Stimulated activated CD4-positive, alpha-beta T cell treated with anti-CD3 and anti-CD28 coated beads, TNF-alpha, amount 100 ng/mL, for 24 hours (primary cell): ENCODE results near the gene XRN1.
"Not testable (repeated sequence)": the region's sequence is repeated elsewhere in the genome, so short reads cannot be mapped to it uniquely, and the experiment has no call there.

Experiments
- DNase-seq, 3 experiments: peaks; one replicate each; pipeline ENCODE4 v3.0.0-alpha.2; 2020; ENCODE audit warnings: low read depth in 3 of 3

The XRN1 gene

DNA sequence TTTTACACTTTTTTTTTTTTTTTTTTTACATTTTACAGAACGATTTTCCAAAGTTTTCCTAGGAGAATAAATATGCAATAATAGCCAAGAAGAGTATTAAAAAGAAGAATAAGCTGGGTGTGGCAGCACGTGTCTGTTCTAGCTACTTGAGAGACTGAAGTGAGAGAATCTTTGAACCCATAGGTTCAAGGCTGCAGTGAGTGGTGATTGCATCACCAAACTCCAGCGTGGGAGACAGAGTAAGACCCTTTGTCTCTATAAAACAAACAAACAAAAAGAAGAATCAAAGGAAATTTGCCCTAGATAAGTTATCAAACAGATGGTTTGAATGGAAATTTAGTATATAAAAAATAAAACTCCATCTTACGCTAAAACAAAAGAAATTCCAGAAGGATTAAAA lies 13.3 kb downstream of the XRN1 start:
- DNase-seq = no peak

DNA sequence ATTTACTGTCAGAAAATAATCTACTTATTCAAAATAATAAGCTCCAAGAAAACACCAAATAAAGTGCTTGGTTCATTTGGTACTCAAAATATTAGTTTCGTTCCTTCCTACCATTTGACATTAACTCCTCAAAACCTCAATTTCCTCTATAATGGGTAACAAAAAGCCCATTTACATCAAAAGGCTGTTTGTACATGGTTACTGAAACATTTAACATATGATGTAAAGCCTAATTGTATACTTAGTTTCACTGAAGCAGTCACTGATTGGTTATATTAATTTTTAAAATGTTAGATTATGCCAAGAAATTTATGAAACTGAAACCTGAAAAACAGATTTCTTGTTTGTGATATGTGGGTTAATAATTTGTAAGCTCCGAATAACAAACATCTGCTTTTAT lies 14.7 kb downstream of the XRN1 start:
- no peak for DNase-seq

DNA sequence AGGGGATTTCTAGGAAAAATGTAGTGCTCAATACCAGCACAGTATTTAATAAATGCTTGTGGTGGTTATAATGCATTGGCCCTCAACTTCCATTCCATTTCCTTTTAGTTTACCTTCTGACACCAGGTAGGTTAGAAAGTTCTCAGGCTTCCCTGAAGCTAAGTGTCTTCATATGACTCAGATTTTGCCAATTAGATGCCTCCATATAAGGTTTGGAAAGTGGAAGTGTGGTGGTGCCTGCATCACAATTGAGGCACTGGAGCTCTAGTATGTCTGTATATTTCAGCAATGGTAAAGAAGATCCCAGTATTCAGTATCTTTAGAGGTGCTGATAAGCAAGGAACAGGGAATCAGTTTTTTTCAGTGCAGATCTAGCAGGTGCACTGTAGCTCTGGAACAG lies 18.3 kb downstream of the XRN1 start:
- DNase-seq = no peak

DNA sequence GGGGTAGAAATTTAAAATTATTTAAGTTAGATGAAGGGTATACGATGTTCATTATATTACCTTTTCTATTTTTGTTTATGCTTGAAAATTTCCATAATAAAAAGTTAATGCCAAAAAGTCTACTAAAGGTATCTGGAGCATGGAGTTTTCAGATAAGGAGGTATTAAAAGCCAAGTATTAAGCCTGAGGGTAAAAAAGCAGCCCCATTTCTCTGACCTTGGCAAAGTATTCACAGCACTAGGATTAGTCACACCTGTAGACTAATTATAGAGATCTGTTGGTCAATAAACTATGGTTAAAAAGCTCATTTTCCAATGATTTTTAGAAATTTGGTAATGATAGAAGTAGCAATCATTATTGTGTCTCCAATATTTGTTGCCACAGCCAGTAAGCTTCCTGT lies 23.1 kb downstream of the XRN1 start:
- no peak for DNase-seq

DNA sequence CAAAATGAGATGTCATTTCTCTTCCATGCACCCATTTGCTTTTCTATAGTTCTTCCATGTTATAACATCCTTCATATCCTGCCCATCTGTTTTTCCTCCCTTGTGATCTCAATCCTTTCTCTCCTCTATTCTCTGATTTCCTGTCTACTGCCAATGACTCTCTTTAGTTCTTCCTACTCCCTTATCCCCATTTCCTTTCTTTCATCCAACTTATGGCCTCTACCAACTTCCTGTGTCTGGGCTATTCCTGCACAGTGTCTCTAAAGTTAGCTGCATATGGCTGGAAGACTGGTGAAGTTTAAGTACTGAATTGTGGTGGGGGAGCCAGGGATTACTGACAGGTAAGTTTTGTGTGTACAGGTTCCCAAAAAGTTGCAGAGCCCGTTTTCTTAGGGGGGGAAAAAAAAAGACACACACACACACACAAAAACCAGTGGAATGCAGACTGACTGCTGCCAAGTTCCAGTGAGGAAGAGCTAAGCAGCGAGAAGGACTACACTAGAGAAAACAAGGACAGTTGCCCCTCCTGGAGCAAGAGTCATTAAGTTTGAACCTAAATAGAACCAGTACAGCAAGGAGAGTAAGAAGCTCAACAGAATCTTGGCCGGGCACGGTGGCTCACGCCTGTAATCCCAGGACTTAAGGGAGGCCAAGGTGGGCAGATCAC lies 28.8 kb downstream of the XRN1 start:
- DNase-seq = no peak

DNA sequence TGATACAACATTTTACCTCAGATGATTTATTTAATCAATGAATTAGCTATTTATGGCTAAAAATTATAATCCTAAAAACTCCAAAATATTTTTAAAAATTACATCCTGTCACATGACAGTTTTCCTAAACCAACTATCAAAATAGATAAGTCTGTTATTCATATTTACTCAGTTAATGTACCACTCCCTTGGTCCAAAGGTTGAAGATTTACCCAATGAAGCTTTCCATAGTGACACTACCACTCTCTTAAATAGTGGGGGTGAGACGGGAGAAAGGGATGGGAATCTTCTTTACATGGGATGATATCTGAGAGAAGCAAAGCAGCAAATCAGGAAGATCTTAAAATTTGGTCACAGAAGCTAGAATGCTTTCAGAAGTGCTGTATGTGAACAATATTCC lies 30.5 kb downstream of the XRN1 start:
- no peak for DNase-seq

DNA sequence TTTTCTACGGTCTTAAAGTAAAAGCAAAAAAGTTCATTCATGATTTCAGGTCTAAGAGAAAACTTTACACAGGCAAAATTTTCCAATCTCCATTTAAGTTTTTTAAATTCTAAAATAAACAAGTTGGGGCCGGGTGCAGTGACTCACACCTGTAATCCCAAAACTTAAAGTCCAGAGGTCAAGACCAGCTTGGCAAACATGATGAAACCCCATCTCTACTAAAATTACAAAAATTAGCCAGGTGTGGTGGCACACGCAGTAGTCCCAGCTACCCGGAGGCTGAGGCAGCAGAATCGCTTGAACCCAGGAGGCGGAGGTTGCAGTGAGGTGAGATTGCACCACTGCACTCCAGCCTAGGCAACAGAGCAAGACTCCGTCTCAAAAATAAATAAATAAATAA lies 47.3 kb downstream of the XRN1 start:
- DNase-seq = not testable (repeated sequence)

DNA sequence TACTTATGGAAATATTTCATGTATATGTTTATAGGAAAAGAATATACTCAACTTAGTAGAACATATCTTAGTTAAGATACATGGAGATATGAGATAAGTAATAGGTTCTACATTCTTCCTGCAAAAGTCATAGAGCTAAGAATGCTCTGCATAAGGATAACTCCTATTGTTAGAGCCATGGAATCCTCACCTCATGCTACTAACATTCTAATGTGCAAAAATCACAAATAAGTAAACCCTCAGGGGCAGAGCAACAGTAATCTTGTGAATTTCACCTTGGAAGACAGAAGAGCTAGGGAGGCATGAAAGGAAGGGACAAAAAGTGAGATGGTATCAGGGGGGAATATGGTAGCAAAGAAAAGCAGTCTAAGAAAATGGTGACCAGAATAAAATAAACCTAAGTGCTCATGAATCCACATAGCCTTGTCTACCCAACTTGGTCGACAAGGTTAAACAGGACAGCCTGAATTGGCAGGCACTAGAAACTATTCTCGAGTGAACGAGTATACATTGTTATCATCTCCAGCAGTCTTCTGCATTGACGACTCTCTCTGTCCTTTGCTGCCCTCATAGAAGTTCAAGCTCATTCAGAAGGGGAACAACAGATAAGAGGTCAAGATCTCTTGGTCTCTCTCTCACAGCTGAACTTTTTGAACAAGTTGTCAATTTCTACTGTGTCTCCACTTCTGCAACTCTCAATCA lies 52.8 kb downstream of the XRN1 start:
- no peak for DNase-seq

DNA sequence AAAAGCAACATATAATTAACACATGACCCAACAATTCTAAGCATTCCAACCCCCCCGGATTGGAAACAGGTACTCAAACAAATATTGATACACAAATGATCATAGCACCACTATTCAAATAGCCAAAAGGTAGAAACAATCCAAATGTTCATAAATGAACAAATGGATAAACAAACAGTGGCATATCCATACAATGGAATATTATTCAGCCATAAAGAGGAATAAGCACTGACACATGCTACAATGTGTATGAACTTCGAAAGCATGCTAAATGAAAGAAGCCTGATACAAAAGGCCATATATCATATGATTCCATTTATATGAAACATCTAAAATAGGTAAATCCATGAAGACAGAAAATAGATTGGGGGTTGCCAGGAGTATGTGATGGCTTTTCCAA lies 62.8 kb downstream of the XRN1 start:
- DNase-seq = no peak

DNA sequence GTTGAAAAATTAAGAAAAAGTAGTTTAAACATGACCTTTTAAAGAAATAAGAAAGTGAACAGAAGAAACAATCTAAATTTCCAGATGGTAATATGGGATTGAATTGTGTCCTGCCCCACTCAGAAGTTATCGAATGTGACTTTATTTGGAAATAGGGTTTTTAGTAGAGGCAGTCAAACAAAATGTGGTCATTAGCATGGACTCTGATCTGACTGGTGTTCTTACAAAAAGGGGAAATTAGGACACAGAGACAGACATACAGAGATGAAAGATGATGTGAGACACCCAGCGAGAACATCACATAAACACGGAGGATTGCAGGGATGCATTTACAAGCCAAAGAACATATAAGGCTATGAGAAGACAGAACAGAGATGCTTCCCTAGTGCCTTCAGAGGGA lies 73.2 kb downstream of the XRN1 start:
- no peak for DNase-seq

DNA sequence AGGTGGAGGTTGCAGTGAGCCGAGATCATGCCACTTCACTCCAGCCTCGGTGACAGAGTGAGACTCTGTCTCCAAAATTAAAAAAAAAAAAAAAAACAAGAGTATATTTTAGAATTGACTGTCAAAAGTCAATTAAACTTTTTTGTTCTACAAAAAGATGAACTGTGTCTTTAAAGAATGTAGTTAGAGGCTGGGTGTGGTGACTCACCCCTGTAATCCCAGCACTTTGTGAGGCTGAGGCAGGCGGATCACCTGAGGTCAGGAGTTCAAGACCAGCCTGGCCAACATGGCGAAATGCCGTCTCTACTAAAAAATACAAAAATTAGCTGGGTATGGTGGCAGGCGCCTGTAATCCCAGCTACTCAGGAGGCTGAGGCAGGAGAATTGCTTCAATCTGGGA lies 78.3 kb downstream of the XRN1 start:
- DNase-seq = not testable (repeated sequence)

DNA sequence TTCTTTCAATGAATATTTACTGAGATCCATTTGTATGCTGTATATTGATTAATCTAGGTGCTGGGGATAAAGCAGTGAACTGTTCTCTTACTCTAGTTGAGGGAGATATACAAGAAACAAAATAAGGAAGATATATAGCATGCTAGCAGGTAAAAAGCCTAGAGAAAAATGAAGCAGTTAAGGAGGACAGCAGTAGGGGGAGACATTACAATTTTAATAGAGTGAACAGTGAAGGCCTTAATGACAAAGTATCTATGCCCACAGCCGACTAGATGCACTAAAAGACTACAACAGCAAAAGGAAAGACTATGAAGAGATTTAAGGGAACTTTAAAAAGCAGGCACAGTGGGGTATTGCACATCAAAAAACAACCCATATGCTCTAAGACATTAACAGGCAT lies 81.4 kb downstream of the XRN1 start:
- DNase-seq = no peak

DNA sequence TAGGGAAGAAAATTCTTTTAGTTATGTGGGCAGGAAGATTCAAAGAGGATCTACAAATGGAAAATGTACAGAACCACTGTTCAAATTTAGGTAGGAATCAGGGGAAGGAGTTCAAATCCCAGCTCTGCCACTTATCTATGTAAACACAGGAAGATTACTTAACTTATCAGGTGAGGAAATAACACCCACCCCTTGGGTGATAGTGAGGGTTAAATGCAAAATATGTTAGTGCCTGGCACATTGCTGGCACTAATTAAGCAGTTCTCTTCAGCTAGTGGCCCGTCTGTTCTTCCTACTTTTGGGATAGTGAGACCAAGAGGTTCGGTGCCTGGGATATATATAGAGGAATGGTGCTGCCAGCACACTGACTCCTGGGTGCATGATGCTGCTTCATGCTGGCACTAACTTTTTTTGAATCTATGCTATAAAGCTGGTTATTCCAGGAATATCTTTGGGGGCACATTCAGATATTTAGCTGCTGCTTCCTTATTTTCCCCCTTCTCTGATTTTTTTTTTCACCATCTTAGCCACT lies 83.8 kb downstream of the XRN1 start:
- DNase-seq = no peak

DNA sequence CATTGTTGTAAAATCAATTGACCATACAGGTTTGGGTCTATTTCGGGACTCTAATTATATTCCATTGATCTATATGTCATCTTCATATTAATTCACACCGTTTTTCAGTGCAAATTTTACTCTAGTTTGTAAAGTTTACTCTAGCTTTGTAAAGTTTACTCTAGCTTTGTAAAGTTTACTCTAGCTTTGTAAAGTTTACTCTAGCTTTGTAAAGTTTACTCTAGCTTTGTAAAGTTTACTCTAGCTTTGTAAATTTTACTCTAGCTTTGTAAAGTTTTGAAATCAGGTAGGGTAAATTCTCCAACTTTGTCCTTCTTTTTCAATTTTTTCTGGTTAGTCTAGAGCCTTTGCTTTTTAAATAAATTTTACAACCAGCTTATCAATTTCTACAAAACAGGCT lies 84.4 kb downstream of the XRN1 start:
- DNase-seq = not testable (repeated sequence)

DNA sequence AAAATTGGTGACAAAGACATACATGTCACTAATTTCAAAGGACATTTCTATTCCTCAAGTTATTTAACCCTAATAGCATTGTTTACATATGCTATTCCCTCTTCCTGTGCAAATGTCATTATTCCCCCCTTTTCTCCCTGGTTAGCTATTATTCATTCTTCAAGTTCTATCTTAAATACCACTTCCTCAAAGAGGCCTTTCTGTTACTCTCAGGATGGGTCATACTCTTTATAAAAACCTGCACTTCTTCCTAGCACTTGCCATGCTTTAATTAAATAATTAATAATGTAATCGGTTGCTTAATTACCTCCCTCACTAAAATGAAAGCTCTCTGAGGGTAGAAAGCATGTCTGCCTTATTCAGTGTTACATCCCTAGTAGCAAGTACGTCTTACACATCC lies 88.5 kb downstream of the XRN1 start:
- no peak for DNase-seq

DNA sequence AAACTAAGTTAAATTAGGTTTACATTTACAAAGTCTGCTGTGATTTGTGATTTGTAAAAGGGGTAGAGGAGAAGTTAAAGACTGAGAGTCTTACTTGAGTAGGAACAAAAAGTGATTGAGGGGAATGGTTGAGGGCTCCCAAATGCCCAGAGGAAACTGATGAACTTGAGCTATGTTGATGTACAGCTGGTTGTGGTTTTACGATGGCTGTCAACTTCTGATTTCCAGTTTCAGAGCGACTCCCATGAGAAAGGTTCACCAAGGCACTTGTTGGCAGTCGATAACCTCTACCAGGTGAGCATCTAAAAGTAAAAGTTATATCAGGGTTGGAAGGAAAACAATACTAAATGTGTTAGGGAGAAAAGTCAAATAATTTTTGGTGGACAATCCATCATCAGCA lies 91.0 kb downstream of the XRN1 start:
- DNase-seq = no peak

DNA sequence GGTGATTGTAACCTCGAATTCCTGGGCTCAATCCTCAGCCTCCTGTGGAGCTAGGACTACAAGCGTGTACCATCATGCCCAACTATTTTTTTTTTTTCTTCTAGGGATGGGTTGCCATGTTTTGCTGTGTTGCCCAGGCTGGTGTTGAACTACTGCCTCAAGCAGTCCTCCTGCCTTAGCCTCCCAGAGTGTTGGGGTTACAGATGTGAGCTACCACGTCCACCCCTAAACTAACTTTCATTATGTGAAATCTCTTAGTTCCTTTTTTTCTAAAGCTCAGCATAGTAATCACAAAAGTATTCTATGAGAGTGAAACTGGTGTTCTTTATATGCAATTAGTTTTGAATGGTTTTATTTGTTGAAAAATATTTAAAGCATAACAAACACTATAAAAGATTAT lies 92.1 kb downstream of the XRN1 start:
- no peak for DNase-seq

DNA sequence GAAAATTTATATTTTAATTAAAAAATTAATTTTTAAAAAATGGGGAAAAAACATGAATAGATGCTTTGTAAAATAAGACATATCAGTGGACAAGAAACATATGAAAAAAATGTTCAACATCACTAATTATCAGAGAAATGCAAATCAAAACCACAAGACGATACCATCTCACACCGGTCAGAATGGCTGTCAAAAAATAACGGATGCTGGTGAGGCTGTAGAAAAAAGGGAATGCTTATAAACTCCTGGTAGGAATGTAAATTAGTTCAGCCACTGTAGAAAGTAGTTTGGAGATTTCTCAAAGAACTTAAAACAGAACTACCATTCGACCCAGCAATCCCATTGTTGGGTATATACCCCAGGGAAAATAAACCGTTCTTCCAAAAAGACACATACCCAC lies 93.8 kb downstream of the XRN1 start:
- DNase-seq = no peak

DNA sequence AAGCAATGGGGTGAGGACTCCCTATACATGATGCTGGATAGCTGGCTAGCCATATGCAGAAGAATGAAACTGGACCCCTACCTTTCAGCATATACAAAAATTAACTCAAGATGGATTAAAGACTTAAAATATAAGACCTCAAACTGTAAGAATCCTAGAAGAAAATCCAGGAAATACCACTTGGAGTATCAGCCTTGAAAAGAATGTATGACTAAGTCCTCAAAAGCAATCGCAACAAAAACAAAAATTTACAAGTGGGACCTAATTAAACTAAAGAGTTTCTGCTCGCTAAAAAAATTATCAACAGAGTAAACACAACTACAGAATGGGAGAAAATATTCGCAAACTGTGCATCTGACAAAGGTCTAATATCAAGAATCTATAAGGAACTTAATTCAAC lies 94.3 kb downstream of the XRN1 start:
- no peak for DNase-seq

DNA sequence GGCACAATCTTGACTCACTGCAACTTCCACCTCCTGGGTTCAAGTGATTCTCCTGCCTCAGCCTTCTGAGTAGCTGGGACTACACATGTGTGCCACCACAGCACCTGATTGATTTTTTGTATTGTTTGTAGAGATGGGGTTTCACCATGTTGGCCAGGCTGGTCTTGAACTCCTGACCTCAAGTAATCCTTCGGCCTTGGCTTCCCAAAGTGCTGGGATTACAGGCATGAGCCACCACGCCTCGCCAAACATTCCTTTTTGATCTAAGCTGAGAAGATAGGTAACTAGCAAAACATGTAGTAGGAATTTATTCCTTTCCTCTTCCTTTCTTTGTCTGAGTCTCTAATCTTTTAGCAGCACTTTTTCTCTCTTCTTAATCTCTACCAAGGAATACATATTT lies 95.1 kb downstream of the XRN1 start:
- DNase-seq = not testable (repeated sequence)

DNA sequence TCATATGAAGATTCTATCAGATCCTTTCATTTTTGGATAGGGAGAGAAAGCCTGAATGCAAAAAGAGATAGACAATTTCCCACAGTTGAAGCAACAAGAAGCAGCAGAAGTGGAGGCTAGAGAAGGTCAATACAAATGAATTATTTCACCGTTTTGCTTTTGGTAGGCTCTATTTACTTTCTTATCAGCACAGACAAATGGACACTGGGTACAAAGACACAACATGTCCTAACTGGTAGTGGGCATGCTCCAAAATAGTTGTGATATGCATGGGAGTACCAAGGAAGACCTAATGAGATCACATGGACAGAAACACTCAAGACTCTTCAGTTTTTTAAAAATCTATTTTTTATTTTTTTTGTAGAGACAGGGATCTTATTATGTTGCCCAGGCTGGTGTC lies 99.4 kb downstream of the XRN1 start:
- DNase-seq = no peak

DNA sequence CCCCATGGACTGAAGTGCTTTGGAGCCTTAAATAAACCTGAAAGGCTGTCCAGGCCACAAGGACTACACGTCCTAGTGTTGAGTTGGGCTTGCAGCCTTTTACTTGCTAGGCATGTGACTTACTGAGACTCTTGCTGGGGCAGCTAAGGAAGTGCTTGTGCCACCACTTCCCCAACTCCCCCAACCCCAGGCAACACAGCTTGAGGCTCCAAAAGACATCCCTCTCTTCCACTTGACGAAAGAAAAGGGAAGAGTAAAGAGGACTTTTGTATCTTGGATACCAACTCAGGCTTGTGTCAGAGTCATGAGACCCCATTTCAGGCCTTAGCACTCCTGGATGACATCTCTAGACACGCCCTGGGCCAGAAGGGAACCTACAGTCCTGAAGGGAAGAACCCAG lies 109.8 kb downstream of the XRN1 start:
- no peak for DNase-seq

DNA sequence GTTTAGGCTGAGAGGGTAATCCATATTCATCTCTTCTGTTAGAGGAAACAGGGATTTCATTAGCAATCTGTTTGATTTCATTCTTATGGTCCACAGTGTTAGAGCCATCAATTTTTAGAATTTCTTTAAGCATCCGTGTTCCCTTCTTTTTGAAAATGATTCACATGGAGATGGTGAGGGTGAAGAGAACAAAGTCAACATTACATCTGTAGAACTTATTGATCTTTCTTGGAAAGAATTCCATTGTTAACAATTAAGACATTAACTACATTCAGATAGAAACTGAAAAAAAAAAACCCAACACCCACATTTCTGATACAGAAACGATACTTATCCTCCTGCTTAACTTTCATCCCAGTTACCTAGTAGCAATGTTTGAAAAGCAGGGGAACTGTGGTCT lies 115.4 kb downstream of the XRN1 start:
- no peak for DNase-seq
